Osteocyte (in vitro differentiated cells): ENCODE results near the gene ST3GAL5. TPM values are rescaled to one million over a fixed set of nuclear protein-coding genes. Genes with fewer than 3 reads are reported as not detected.

Source experiments
- DNase-seq: peaks from one replicate; pipeline ENCODE4 v3.0.0; 2021; ENCODE audit warnings: mixed read lengths; ENCODE audit not compliant: unreplicated experiment; ENCODE audit errors: extremely low spot score
- H3K27ac Mint-ChIP-seq: one replicate; pipeline ENCODE4 v1.8.0; 2021; ENCODE audit warnings: mild to moderate bottlenecking, mixed read lengths; ENCODE audit not compliant: unreplicated experiment
- H3K27me3 Mint-ChIP-seq: one replicate; pipeline ENCODE4 v1.8.0; 2021; ENCODE audit warnings: mixed read lengths; ENCODE audit not compliant: unreplicated experiment
- H3K36me3 Mint-ChIP-seq: one replicate; pipeline ENCODE4 v1.8.0; 2021; ENCODE audit warnings: mixed read lengths; ENCODE audit not compliant: unreplicated experiment
- H3K4me1 Mint-ChIP-seq: one replicate; pipeline ENCODE4 v1.8.0; 2021; ENCODE audit warnings: mixed read lengths; ENCODE audit not compliant: unreplicated experiment
- H3K4me3 Mint-ChIP-seq: one replicate; pipeline ENCODE4 v1.8.0; 2021; ENCODE audit warnings: mild to moderate bottlenecking, moderate library complexity, mixed read lengths; ENCODE audit not compliant: unreplicated experiment
- H3K9me3 Mint-ChIP-seq: one replicate; pipeline ENCODE4 v1.8.0; 2021; ENCODE audit warnings: mixed read lengths; ENCODE audit not compliant: unreplicated experiment
- total RNA-seq: library from RNA; stranded (reverse); gene quantifications from 2 replicates; pipeline ENCODE4 v1.2.1, GENCODE V29; 2021
- TF ChIP-seq, protein P1 (sequence below): fragments of 200-600 bp; sonication (generic); IDR thresholded peaks from 2 replicates; pipeline ENCODE4 v1.5.0; 2021; ENCODE audit warnings: antibody characterized with exemption, mild to moderate bottlenecking, moderate library complexity

Gene ST3GAL5
- total RNA-seq, 1 donor from 2014 or later: 42.2 TPM

DNA sequence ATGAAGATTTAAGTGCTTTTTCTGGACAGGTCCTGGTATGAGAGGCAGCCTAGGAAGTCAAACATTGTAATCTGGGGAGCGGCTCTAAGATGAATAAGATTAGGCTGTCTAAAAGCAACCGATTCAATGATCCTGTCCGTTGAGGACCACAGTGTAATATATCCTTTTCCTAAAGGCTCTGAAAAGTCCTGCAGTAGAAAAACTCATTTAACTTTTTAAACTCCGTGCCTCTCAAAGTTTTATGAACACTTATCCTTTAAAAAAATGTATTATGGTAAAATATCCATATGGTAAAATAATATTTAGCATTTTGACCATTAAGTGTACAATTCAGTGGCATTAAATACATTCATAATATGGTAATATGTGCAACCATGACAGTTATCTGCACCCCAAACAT, 95.2 kb downstream of the ST3GAL5 start:
- H3K27me3 Mint-ChIP-seq: peaks cover 10% of the 10 kb centered on the region

DNA sequence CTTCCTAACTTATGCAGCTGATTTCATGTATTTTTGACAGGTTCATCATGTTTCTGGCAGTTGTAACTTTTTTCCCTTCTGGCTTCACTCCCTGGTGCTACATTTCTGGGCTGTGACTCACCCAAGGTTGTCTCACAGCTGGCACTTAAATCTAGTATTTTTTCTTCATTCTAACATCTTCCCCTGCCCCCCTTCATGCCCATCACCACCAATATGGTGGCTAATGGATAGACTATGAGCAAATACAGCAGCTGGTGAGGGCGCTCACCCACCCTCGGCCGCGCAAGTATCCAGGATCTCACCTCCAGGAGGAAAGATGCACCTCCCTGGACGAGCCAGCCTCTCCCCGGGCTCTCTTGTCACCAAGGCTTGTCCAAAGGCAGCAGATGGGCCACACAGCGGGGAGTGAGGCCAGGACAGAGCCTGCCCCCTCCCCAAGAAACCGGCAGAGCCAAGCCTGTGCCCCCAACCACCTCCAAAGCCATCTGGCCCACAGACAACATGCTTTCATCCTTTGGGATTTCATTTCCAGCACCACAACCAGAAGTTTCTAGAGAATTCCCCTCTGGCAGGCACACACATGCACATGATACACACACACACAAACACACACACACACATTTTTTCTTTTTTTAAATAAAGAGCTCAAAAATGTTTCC, 95.9 kb downstream of the ST3GAL5 start:
- Mint-ChIP-seq H3K4me3 (peak overlapping the region; percentile 20), H3K27ac (peak overlapping the region; percentile 81), H3K36me3 (peaks cover 6% of the 10 kb centered on the region), H3K9me3 (no peaks in the 10 kb centered on the region), H3K4me1 (peaks cover 69% of the 10 kb centered on the region), H3K27me3 (peaks cover 6% of the 10 kb centered on the region)
- DNase-seq: no peak
- TF ChIP-seq, protein P1, sequence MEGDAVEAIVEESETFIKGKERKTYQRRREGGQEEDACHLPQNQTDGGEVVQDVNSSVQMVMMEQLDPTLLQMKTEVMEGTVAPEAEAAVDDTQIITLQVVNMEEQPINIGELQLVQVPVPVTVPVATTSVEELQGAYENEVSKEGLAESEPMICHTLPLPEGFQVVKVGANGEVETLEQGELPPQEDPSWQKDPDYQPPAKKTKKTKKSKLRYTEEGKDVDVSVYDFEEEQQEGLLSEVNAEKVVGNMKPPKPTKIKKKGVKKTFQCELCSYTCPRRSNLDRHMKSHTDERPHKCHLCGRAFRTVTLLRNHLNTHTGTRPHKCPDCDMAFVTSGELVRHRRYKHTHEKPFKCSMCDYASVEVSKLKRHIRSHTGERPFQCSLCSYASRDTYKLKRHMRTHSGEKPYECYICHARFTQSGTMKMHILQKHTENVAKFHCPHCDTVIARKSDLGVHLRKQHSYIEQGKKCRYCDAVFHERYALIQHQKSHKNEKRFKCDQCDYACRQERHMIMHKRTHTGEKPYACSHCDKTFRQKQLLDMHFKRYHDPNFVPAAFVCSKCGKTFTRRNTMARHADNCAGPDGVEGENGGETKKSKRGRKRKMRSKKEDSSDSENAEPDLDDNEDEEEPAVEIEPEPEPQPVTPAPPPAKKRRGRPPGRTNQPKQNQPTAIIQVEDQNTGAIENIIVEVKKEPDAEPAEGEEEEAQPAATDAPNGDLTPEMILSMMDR: no peak

More for the DNA sequence above, 95.2 kb downstream of the ST3GAL5 start:
- TF ChIP-seq, protein P1: no peak
- peaks cover 6% of the 10 kb centered on the region for H3K36me3 Mint-ChIP-seq
- H3K4me1 Mint-ChIP-seq: peaks cover 70% of the 10 kb centered on the region
- H3K9me3 Mint-ChIP-seq: no peaks in the 10 kb centered on the region
- H3K4me3 Mint-ChIP-seq: no peak overlapping the region
- peak overlapping the region; percentile 81 for H3K27ac Mint-ChIP-seq
- DNase-seq: no peak

GRCh38 chr2:85791704-85792565, 96.9 kb downstream of the ST3GAL5 start:
- Mint-ChIP-seq H3K27ac (peak overlapping the region; percentile 81), H3K4me3 (no peak overlapping the region), H3K36me3 (peaks cover 6% of the 10 kb centered on the region), H3K9me3 (no peaks in the 10 kb centered on the region), H3K27me3 (peaks cover 6% of the 10 kb centered on the region), H3K4me1 (peaks cover 61% of the 10 kb centered on the region)
- TF ChIP-seq, protein P1: no peak
- DNase-seq: no peak

- H3K36me3 Mint-ChIP-seq: peaks cover 6% of the 10 kb centered on the region
- no peak overlapping the region for H3K27ac Mint-ChIP-seq
- TF ChIP-seq, protein P1: no peak
- peaks cover 6% of the 10 kb centered on the region for H3K27me3 Mint-ChIP-seq
- H3K4me1 Mint-ChIP-seq: peaks cover 54% of the 10 kb centered on the region
- DNase-seq: no peak
- H3K9me3 Mint-ChIP-seq: no peaks in the 10 kb centered on the region
- no peak overlapping the region for H3K4me3 Mint-ChIP-seq
Measured at GRCh38 chr2:85790499-85791188, 98.1 kb downstream of the ST3GAL5 start.

DNA sequence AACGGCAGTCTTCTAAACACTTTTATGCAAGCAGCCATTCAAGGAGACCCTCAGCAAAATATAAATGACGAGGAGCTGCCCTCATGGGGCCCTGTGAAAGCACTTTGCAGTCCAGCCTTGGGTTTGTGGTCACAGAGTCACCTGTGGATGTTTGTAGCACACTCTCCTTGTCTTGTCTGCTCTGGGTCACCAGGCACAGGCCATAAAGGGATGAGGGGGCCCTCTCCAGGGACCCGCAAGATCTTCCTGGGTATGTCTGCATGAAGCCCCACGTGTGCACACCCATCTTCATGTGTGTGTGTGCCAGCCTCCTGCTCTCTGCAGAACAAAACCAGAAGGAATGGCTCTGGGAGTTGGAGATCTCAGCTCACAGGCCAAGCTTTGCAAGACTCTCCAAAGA, 98.8 kb downstream of the ST3GAL5 start:
- no peak for DNase-seq
- peaks cover 51% of the 10 kb centered on the region for H3K4me1 Mint-ChIP-seq
- no peaks in the 10 kb centered on the region for H3K9me3 Mint-ChIP-seq
- peaks cover 6% of the 10 kb centered on the region for H3K27me3 Mint-ChIP-seq
- H3K4me3 Mint-ChIP-seq: no peak overlapping the region
- no peak overlapping the region for H3K27ac Mint-ChIP-seq
- H3K36me3 Mint-ChIP-seq: peaks cover 6% of the 10 kb centered on the region
- TF ChIP-seq, protein P1: no peak
